Activated CD4-positive, alpha-beta T cell treated with anti-CD3 and anti-CD28 coated beads, Interleukin-10, Interleukin-2, amounts not matched to agents 100 ng/mL and 50 ng/mL, durations not matched to agents 16 hours and 8 hours (primary cell): ENCODE results near the gene KBTBD6.
"Not testable (repeated sequence)": the region's sequence is repeated elsewhere in the genome, so short reads cannot be mapped to it uniquely, and the experiment has no call there.

Experiments used
- DNase-seq: peaks from one replicate; pipeline ENCODE4 v3.0.0-alpha.2; 2020

KBTBD6 gene, protein sequence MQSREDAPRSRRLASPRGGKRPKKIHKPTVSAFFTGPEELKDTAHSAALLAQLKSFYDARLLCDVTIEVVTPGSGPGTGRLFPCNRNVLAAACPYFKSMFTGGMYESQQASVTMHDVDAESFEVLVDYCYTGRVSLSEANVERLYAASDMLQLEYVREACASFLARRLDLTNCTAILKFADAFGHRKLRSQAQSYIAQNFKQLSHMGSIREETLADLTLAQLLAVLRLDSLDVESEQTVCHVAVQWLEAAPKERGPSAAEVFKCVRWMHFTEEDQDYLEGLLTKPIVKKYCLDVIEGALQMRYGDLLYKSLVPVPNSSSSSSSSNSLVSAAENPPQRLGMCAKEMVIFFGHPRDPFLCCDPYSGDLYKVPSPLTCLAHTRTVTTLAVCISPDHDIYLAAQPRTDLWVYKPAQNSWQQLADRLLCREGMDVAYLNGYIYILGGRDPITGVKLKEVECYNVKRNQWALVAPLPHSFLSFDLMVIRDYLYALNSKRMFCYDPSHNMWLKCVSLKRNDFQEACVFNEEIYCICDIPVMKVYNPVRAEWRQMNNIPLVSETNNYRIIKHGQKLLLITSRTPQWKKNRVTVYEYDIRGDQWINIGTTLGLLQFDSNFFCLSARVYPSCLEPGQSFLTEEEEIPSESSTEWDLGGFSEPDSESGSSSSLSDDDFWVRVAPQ

DNA sequence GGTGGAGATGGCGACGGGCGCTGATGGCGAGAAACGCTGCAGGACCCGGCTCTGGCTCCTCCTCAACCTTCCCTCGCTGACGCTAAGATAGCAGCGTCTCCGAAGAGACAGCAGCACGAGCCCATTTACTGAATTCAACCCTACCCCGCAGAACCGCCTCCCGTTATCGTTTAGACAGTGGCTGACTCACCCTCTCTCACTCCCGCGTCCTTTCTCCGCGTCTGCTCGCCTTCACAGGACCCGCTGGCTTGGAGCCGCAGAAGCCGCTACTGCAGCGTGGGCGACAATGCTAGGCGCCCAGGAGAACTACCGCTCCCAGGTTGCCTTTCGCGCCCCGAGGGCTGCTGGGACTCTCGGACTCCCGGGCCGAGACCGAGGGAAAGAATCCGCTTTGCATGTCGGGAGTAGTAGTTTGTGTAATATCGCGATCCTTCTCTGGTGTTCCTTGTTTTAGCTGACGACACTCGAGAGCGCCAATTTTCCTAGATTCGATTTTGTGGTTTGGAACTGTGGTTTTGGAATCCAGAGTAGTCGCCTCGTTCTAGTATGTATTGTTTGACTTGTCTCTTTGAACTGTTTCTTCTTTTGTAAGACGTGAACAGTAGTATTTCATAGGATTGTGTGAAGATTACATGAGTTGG, at the start of gene KBTBD6:
KBTBD6 (minus strand) TSS at position 291 of the 641 bp plus-strand sequence. CDS start 291 bp downstream, outside the sequence.
- peak; percentile 99 for DNase-seq

DNA sequence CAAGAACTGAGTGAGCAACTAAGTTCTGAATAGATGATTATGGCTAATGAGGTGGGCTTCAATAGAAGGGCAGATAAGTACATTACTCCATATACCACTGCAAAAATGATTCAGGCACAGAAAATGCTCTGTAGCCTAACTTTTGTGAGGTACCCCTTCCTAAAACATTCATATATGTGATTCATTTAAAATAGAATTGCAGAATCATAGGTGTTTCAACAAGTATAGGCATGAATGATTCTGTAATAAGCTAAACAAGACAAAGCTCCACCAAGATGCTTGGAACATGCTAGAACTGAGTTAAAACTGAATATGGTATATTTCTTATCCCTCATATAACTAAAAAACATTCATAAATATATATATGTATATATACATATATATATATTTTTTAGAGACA, 49.6 kb upstream of the KBTBD6 start:
- DNase-seq: no peak

DNA sequence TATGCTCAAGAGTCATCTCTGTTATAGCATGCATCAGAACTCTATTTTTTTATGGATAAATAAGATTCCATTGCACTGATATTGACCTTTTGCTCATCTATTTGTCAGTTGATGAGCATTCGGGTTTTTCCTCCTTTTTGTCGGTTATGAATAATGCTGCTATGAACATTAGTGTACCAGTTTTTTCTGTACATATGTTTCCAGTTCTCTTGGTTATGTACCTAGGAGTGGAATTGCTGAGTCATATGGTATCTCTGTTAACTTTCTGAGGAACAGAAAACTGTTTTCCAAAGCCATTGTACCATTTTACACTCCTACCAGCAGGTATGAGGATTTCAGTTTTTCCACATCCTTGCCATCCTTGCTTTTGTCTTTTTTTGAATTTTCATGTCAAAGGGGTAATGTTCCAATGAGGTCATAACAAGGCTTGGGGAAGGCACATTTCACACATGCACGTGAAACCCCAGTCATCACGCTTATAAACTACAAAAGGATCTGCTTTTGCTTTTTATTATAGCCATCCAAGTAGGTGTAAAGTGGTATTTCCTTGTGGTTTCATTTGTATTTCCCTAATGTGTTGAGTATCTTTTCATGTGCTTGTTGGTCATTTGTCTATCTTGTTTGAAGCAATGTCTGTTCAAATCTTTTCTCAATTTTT, 47.1 kb upstream of the KBTBD6 start:
- DNase-seq: peak; percentile 49

DNA sequence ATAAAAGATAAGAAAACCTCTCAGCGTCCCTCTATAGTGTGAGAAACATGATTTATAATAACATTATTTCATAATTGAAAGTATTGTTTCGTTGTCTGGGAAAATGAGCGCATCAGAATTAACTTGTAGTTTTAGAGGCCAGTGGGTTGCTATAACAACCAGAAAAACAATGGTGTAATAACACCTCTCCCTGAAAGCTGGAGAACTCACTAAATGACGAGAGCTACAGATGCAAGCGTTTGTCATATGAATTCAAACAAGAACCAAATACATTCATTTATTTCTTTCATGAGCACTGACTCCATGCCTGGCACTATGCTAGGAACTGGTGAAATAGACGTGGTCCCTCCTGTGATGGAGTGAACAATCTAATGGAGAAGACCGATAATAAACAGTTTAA, 45.4 kb upstream of the KBTBD6 start:
- peak; percentile 76 for DNase-seq

DNA sequence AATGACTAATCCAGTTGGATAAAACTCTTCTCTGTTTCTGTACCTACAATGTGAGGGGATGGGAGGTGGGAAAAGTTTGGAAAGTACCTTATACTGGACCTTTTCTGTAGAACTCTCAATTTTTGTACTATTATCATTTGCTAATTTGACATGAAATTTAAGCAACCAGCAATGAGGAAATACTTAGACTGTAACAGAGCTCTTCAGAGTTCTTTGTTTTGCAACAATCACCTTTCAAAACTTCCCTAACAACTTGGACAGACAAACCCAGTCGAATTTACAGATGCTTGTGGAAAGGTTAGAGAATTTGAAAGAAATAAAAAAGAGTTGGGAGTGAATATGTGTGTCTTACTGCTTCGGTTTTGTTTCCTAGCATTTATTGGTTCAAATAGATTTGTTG, 45.0 kb upstream of the KBTBD6 start:
- DNase-seq: no peak

DNA sequence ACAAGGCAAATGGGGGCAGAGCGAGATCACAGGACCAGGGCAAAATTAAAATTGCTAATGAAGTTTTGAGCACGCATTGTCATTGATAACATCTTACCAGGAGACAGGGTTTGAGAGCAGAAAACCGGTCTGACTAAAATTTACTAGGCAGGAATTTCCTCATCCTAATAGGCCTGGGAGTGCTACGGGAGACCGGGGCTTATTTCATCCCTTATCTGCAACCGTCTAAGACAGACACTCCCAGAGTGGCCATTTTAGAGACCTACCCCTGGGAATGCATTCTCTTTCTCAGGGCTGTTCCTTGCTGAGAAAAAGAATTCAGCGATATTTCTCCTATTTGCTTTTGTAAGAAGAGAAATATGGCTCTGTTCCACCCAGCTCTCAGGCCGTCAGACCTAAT, 43.0 kb upstream of the KBTBD6 start:
- not testable (repeated sequence) for DNase-seq

DNA sequence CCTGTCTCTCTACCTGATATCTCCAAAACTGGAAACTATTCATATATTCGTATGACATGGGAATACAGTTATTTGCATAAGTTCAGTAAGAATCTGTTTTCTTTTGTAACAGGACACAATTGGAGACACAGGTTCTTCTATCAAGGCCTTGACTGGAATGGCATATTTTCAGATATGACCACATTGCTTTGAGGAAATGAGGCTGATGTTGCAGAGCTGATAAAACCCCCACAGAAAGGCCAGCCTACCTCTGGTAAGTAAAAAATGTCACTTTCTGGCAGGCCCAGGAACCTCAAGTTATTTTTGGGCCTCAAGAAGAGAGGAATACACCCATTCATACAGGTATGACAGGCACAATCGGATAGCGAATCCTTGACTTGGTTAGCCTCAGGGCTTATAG, 29.5 kb upstream of the KBTBD6 start:
- no peak for DNase-seq

DNA sequence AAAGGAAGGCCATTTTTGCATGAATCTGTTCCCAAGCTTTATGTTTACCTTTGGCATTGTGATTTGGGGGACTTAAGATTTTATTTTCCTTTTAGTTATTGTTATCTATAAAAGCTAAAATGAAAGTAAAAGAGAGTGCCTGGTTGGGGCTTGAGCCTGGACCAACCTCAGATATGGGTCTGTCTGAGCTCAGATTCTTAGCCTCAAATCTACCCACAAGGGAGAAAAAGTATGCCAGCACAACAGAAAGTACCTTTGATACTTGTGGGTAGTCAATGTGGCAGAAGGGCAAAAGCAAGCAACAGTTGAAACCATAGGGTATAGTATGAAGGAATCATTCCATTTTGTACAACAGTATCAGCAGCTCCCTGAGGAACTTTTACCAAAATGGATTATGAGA, 26.6 kb upstream of the KBTBD6 start:
- no peak for DNase-seq

DNA sequence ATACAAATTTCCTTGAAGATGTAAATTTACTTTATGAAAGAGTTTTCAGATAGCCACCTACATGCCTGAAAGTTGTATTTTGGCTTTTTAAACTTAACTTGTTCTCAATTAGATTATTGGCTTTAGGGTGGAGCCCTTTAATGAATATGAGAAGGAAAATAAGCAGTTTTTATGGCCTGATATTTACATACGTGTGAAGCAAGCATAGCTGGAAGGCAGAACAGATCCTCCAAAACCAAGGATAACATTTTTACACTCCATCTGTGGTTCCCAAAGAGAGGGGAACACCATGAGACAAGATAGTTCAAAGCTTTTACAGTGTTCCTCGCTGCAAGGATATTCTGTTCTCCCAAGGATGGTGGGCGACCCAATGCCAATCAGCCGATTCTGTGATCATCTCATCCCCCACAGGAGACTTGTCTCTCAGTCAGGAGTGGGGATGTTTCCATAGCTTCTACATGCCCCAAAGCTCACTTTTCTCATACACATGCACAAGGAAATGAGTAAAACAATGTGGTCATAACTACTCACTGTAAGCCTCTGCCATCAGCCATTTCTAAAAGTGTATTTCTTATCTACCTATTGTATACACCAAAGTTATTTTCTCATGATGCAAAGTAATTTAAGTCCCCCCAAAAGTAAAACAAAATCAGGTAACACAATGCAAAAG, 24.6 kb upstream of the KBTBD6 start:
- no peak for DNase-seq

DNA sequence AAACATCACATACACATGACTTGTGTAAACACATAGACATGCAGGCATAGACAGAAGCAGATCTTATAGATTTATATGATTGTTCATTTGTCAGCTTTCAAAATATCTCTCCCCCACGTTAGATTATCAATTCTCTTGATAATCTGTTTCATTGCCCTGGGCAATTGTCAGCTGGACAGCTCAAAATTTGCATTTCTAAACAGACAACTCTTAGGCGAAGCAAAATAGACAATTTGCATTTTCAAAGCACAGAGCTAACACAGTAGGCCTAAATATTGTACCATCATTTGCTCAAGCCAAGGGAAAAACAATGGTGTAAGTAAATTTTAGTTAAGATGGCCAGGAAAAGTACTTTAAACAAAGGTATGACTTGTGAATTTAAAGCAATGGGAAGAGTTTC, 24.0 kb upstream of the KBTBD6 start:
- DNase-seq: no peak

DNA sequence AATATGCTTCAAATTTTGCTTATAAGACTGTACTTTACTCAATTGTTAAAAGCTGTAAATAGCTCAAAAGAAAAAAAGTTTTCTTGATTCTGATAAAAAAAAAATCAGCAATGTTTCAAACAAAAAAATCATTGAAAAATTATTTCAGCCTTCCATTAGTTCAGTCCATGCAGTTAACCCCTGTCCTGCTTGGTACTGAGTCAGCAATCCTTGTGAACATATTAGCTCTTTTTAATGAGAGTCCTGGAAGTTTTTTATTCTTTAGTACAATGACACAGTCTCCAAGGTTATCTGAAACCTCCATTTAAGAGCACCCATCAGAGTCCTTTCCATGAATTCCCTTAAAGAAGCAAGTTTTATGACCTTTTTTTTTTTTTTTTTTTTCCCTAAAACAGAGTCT, 21.4 kb upstream of the KBTBD6 start:
- no peak for DNase-seq

DNA sequence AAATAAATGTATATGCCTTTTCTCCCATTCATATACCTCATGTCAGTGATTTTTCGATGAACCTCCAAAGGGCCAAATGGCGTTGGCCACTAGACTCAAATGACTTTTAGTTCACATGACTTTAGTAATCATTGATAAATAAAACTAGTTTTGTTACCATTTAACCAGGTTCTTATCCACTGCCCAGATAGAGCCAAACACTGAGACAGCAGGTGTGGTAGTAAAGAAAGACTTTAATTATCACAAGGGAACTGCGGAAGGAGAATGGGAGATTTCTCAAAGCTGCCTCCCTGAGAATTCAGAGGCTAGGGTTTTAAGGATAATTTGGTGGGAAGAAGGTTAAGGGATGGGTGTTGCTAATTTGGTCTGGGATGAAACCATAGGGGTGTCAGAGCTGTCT, 19.4 kb upstream of the KBTBD6 start:
- no peak for DNase-seq

DNA sequence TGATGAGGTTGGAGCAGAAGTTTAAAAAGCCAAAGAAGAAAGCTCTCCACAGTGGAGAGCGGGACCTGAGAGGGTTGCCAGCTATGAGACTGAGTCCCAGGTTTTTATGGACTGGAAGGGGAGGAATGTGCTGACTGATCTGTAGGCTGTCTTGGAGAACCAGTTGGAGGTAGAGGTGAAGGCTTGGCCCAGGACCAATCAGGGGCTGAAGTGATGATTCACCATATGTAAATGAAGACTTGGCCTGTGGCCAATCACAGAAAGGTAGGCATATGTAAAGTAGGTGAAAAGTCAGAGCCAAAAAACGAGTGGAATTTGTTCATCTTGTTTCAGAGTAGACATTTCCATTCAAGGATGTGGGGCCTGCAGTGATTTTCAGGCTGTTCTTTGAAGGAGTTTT, 17.5 kb upstream of the KBTBD6 start:
- no peak for DNase-seq

DNA sequence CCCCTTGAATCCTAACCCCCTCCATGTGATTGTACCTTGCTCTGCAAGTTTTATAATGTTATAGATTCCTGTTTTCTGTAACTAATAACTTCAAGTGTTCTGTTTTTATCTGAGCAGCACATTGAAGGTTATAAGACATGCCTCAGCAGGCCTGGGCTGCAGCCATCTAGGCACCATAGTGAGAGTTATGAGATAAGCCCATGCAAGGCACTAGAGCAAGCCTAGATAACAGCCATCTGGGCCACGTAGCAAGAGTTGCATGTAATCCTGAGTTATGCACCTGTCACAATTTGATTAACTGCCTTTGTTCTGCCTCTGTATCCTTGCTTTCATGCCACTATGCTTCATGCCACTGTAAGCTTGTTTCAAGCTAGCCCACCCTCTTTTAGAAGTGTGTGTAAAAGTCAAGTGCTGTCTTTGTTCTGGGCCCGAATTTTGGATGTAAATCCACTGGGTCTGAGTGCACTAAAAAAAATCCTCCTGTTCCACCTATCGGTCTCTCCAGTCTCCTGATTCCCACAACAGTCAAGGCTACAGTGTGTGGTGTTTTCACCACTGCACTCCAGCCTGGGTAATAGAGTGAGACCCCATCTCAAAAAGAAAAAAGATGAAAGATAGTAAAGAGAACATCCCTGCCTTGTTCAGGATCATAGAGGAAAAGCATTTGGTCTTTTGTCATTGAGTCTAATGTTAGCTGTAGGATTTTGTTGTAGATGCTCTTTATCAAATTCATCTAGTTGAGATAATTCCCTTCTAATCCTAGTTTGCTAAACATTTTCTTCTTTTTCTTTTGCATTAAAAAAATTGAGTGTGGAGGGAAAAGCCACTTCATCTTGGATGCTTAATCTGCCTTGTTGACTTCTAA, 16.0 kb upstream of the KBTBD6 start:
- no peak for DNase-seq

DNA sequence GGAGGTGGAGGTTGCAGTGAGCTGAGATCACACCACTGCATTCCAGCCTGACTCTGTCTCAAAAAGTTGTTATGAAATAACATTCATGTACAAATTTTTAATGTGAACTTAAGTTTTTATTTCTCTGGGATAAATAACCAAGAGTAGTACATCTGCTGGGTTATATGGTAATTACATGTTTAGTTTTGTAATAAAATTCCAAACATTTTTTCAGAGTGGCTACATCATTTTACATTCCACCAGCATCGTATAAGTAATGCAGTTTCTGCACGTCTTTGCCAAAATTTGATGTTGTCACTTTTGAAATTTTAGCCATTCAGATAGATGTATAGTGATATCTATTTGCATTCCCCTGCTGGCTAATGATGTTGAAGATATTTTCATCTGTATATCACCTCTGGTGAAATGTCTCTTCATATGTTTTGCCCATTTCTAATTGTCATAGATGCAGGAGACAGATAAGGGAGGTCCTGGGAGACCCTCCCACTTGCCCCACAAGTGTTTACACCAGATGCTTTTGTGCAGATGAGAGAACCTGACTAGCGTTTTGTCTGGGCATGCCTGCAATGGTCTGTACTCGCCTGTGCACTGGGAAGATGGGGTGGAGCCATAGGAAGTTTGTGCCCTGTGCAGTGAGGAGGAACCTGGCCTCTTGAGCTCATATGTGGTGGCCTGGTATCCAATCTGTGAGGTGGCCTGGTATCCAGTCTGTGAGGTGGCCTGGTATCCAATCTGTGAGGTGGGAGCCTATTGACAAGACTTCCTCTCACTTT, 12.7 kb upstream of the KBTBD6 start:
- DNase-seq: no peak

DNA sequence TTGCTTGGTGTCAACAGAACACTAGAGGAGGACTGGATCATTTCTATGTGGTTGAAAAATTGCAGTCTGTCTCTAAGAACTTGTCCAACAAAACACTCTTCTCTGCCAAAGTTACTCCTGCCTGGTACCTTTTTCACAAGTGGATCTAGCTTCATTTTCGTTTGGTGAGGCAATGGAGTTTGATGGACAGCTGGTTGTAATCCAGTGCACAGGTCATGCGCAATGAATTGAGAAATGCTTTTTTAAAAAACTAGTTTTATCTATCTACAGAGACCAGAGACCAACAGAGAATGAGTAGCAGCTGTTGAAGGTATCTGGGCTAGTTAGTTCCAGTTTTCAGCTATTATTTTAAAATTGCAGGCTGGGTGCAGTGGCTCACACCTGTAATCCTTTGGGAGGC, 12.0 kb upstream of the KBTBD6 start:
- no peak for DNase-seq

DNA sequence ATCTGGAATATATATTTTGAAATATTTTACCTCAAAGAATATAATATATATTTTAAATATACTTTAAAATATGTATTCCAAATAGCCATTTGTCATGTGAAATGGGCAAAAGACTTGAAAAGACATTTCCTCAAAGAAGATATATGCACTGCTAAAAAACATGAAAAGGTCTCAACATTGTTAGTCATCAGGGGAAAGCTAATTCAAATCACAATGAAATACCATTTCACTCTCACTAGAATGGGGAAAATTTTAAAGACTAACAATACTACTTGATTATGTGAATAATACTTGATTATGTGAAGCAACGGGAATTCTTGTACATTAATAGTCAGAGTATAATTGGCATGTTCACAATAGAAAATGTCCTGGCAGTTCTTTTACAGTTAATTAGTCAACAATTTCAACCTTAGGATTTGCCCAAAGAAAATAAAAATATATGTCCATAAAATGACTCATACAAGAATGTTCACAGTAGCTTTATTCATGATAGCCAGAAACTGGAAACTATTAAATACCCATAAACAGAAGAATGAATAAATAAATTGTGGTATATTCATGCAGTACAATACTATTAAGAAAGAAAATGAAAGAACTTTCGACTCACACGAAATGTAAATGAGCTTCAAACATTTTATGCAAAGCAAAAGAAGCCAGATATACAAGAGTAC, 6.8 kb upstream of the KBTBD6 start:
- DNase-seq: no peak

DNA sequence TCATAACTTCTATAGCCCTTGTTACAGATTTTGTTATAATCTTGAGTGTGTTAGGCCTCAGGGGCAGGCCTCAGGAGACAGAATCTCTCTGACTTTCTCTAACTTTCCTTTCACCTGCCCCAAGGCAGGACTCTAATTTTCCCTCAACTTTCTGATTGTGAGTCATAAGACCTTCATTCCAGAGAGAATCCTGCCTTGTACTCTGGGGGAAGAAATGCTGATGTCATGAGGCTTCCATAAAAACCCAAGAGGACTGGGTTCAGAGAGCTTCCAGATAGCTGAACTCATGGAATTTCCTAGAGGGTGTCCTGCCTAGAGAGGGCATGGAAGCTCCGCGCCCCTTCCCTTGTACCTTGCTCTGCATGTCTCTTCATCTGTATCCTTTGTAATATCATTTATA, 5.3 kb upstream of the KBTBD6 start:
- no peak for DNase-seq

DNA sequence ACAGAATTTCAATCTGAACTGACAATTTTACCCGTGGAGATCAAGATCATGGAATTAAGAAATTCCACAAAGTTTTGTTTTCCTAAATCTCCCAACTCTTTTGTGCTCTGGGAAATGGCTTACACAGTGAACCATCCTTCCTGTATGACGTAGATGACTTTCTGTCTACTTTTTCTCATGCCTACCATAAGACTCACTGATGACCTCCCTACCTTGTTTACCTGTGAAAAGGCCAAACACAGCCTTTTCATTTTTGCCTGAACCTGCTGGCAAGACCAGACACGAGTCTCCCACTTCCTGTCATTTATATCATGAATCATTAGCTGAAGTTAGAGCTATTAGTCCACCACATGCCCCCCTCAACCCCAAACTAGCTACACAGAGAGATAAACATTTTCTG, 4.6 kb upstream of the KBTBD6 start:
- DNase-seq: no peak

DNA sequence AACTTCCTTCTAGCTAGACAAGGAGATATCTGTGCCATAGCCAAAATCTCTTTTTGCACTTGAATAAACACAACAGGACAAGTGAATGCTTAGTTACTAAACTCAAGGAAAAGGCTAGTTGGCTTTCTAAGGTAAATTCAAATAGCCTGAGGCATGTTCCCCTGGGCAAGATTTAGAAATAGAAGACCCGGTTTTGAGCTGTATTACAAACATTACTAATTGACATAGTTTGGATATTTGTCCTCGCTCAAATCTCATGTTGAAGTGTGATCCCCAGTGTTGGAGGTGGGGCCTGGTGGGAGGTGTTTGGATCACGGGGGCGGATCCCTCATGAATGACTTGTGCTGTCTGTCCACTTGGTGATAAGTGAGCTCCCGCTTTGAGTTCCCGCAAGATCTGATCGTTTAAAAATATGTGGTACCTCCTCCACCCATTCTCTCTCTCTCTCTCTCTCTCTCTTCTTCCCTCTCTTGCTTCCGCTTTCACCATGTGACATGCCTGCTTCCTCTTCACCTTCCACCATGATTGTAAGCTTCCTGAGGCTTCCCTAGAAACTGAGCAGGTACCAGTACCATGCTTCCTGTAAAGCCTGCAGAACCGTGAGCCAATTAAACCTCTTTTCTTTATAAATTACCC, 3.9 kb upstream of the KBTBD6 start:
- no peak for DNase-seq
